HL-60 (cell line): Measurements from ENCODE around the gene TBCC.

Source experiments
- POLR2AphosphoS5 ChIP-seq: IDR thresholded peaks from 2 replicates; pipeline ENCODE4 v1.6.1; 2012; ENCODE audit warnings: low read depth
- REST ChIP-seq: IDR thresholded peaks from 2 replicates; pipeline ENCODE4 v1.6.1; 2012; ENCODE audit warnings: low read depth; ENCODE audit not compliant: insufficient replicate concordance
- TF ChIP-seq, protein P1 (sequence below): IDR thresholded peaks from one replicate; pipeline ENCODE4 v1.5.1; 2011; ENCODE audit warnings: low read length, control low read depth, inconsistent platforms; ENCODE audit not compliant: insufficient read depth

DNA sequence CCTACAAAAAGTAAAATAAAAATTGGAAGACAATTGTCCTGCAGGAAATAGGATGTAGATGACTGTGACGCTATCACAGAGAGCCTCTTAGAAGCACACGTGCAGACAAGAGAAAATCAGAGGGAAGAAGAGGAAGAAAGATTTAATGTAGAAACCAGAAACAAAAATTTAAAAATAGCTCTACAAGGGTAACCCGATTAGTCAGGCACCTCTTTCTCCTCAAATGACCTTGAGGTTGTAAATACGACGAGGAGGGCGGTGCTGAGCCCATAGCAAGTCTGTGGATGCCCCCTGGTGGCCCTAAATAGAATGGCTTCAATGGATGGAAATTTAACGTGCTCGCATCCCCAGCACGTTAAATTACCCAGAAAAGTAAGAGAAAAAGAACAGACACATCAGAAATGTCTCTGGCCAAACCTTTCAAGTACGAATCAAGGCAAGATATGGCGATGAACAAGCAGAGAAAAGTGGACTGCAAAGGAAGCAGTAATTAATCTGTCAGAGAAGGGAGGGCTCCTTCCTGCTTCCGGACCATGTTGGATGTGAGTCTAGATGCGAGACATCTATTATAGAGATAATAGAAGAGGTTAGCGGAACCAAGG lies 19.3 kb downstream of the TBCC start:
- TF ChIP-seq REST: no peak
- no peak for TF ChIP-seq POLR2AphosphoS5
- TF ChIP-seq, protein P1, sequence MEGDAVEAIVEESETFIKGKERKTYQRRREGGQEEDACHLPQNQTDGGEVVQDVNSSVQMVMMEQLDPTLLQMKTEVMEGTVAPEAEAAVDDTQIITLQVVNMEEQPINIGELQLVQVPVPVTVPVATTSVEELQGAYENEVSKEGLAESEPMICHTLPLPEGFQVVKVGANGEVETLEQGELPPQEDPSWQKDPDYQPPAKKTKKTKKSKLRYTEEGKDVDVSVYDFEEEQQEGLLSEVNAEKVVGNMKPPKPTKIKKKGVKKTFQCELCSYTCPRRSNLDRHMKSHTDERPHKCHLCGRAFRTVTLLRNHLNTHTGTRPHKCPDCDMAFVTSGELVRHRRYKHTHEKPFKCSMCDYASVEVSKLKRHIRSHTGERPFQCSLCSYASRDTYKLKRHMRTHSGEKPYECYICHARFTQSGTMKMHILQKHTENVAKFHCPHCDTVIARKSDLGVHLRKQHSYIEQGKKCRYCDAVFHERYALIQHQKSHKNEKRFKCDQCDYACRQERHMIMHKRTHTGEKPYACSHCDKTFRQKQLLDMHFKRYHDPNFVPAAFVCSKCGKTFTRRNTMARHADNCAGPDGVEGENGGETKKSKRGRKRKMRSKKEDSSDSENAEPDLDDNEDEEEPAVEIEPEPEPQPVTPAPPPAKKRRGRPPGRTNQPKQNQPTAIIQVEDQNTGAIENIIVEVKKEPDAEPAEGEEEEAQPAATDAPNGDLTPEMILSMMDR: peak; percentile 76
